Skeletal muscle tissue (tissue), 4 donors: ENCODE data around the gene PDGFRA. TPM values are rescaled to one million over a fixed set of nuclear protein-coding genes. Genes with fewer than 3 reads are reported as not detected.

ENCODE experiments used
- H3K27ac ChIP-seq: one replicate; pipeline ENCODE4 v1.7.0; 2013; ENCODE audit warnings: mild to moderate bottlenecking, low read depth, low read length, inconsistent platforms
- H3K27me3 ChIP-seq, 3 donors: one replicate each; pipeline ENCODE4 v1.7.0; 2013; ENCODE audit warnings: low read length in 3 of 3; ENCODE audit not compliant: control insufficient read depth in 3 of 3, insufficient read depth in 3 of 3
- H3K36me3 ChIP-seq, 3 donors: one replicate each; pipeline ENCODE4 v1.7.0; 2013; ENCODE audit warnings: low read length in 3 of 3; ENCODE audit not compliant: control insufficient read depth in 3 of 3, insufficient read depth in 3 of 3
- H3K4me1 ChIP-seq, 3 donors: one replicate each; pipeline ENCODE4 v1.7.0; 2013; ENCODE audit warnings: low read length in 3 of 3, mild to moderate bottlenecking in 3 of 3; ENCODE audit not compliant: control insufficient read depth in 3 of 3, insufficient read depth in 3 of 3
- H3K4me3 ChIP-seq, 3 donors: one replicate each; pipeline ENCODE4 v1.7.0; 2013; ENCODE audit warnings: low read length in 3 of 3
- H3K9ac ChIP-seq, 3 donors: one replicate each; pipeline ENCODE4 v1.7.0; 2013; ENCODE audit warnings: low read length in 3 of 3, mild to moderate bottlenecking in 3 of 3, moderate library complexity in 2 of 3, low read depth in 1 of 3
- H3K9me3 ChIP-seq, 3 donors: one replicate each; pipeline ENCODE4 v1.7.0; 2013; ENCODE audit warnings: low read length in 3 of 3; ENCODE audit not compliant: control insufficient read depth in 3 of 3
- total RNA-seq: library from RNA; depleted of rRNA; stranded (reverse); fragments of >200 nt; gene quantifications from one replicate; pipeline ENCODE4 v1.2.3, GENCODE V29; 2014
- donor health status: Osteomylitis.

Gene PDGFRA
- total RNA-seq, 1 donor from 2014 or later: 118 TPM

DNA sequence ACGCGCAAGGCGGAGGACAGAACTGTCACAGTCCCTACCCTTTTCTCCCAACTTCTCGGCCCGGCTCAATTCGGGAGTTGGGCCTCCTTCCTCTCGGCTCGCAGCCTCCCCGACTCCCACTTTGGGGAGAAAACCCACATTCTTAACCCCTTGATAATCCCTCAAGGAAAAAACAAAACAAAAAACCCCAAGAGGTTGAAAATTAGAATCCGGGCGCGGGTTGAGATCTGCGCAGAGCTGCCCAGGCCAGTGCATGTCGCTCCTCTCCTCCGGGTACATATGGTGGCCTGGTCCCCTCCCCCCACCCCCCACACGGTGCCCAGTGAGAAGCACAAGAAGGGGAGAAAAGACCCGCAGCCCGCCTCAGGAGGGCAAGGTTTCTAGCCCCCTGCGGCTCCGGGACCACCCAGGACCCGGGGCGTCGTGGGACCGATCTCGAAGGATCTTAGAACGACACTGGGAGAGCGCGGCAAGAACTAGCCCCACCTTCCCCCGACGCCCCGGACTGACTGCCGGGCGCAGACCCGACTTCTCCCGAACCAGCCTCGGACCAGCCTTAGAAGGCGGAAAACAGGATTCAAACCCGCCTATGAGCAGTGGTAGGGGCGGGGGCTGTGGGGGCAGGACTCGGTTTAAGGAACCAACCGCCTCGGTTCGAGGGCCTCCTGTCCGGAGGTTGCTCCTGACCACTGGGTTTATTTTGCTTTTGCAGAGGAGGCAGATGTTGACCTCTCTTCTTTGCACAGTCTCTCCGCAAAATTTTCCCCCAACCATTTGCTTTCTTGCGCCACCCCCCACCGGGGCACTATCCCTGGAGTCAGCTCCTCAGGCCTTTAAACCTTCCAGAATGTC is 2.5 kb upstream of the PDGFRA start:
- Histone ChIP-seq H3K9ac (peak overlapping the region in 1 of 3 donors; percentile 45), H3K27ac (peak overlapping the region; percentile 64), H3K27me3 (peaks cover 75 to 79% (median 76%) of the 10 kb centered on the region in 3 donors), H3K4me3 (peak overlapping the region; percentile 46 to 66 (median 65)), H3K4me1 (peaks cover 33 to 44% (median 33%) of the 10 kb centered on the region in 3 donors), H3K36me3 (no peaks in the 10 kb centered on the region), H3K9me3 (no peaks in the 10 kb centered on the region)

DNA sequence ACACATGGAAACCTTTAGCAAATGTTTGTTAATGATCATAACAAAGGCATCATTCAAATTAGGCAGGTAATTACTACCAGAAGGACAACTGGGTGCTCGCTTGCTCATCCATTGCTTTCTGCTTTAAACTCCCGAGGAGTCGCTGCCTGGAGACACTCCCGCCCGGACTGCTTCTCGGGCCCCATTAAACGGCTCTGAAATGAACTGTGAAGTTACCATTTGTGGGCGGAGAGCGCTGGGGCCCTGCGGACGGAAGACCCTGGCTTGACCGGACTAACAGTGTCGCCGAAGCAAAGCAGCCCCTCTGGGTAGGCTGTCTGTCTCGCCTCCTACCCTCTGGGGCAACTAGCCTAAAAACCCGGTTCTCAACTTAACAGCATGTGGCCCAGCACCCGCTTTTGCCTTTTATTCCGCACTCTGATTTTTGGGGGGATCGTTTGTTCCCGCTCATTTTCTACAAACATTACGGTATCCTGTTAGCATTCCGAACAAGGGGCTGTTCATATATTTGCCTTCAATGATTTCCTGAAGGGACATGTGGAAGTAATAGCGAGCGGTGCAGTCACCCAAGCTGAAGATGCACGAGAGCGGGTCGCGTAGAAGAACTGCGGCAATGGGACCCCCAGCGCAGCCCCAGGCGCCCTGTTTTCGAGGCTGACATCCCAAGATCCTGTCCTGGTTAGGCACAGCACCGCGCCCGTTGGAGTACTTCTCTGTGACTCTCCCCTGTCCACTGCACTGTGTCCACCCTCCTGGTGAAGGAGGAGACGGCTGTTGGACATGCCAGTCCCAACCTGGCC is 1.6 kb upstream of the PDGFRA start:
- H3K9ac ChIP-seq: peak overlapping the region in 1 of 3 donors; percentile 50
- H3K36me3 ChIP-seq: no peaks in the 10 kb centered on the region
- peaks cover 41 to 52% (median 41%) of the 10 kb centered on the region in 3 donors for H3K4me1 ChIP-seq
- H3K27me3 ChIP-seq: peaks cover 83 to 85% (median 84%) of the 10 kb centered on the region in 3 donors
- H3K9me3 ChIP-seq: no peaks in the 10 kb centered on the region
- H3K4me3 ChIP-seq: peak overlapping the region; percentile 65 to 66 (median 66)
- H3K27ac ChIP-seq: peak overlapping the region; percentile 57

DNA sequence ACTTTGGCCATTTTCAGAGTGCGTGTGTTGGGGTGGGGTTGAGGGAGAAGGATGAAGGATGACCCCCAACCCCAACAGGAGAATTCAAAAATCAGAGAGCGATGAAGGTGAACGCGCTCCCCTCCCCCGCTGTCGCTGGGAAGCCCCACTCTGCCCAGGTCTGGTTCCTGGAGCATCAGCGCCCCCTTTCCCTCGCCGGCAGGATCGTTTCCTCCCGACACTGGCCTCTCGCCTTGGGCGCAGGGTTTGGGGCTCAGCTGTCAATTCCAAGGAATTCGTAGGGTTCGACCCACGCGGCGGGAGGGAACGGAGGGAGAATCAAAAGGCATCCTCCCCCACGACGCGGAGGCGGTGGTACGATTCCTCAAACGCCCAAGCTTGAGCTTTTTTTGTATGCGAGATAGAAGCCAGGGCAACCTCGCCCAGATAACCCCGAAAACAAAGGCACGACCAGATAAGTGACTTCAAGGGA is 1.0 kb upstream of the PDGFRA start:
- Histone ChIP-seq H3K9ac (peak overlapping the region in 2 of 3 donors; percentile 50), H3K4me3 (peak overlapping the region; percentile 65 to 66 (median 66)), H3K27ac (peak overlapping the region; percentile 57), H3K9me3 (no peaks in the 10 kb centered on the region), H3K36me3 (no peaks in the 10 kb centered on the region), H3K27me3 (peaks cover 84 to 86% (median 85%) of the 10 kb centered on the region in 3 donors), H3K4me1 (peaks cover 43 to 53% (median 43%) of the 10 kb centered on the region in 3 donors)

DNA sequence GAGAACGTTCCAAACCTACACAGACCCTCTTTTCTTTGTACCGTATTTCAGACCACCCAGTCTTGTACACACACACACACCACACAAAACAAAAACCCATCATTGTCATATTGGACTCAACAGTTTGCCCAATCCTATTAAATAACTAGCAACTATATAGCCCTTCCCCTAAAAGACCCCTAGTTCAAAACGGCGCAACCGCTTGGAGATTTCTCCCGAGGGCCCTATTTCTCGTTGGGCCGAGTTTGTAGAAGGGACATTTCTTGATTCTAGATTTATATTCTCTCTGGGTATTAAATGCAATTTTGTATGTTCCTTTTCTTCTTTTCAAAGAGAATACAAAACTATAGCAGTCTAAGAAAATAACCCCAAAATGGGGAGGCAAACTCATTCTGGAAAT is 547 bp upstream of the PDGFRA start:
- Histone ChIP-seq H3K9ac (peak overlapping the region in 2 of 3 donors; percentile 50), H3K36me3 (no peaks in the 10 kb centered on the region), H3K27ac (peak overlapping the region; percentile 57), H3K9me3 (no peaks in the 10 kb centered on the region), H3K4me3 (peak overlapping the region; percentile 65 to 66 (median 66)), H3K27me3 (peaks cover 82 to 86% (median 85%) of the 10 kb centered on the region in 3 donors), H3K4me1 (peaks cover 44 to 55% (median 47%) of the 10 kb centered on the region in 3 donors)

DNA sequence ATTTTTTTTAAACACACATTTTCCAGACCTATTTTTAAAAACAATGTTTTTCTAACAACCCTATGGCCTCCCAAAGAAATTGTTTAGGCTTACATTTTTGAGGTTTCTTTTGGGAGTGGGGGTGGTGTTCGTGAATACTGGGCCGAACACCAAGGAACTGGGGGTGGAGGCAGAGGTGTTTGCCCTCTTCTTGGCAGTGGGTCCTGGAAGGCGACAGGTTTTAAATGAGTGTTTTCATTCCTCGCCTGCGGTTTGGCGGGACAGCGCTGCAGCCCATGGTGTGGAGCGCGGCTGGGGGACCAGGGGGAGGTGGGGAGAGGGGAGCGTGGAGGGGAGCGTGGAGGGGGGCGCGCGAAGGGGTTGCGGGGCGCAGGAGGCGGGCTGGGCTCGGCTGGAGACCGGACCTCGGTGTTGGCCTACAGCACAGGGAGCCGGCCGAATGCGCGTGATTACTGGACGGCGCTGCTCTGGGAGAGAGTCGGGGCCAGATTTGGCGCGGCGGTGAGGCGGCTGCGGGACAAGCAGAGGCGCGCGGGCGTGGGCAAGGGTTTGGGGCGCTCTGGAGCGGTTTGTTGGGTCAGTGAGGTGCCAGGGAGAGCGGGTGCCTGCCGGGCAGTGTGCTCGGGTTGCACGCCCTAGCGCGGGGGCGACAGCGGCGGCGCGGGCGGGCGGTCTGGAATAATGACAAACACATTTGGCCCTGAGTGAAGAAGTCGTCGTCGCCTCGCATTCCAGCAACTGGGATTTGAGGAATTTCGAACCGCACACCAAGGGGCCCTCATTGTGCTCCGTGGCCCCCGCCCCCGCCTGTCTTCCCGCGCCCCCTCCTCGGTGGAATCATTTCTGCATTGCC is 764 bp downstream of the PDGFRA start:
- Histone ChIP-seq H3K4me3 (peak overlapping the region; percentile 61 to 69 (median 63)), H3K36me3 (no peaks in the 10 kb centered on the region), H3K27ac (peak overlapping the region; percentile 58), H3K4me1 (peaks cover 44 to 65% (median 52%) of the 10 kb centered on the region in 3 donors), H3K9me3 (no peaks in the 10 kb centered on the region), H3K27me3 (peaks cover 75 to 76% (median 76%) of the 10 kb centered on the region in 3 donors), H3K9ac (peak overlapping the region; percentile 32 to 45 (median 43))

DNA sequence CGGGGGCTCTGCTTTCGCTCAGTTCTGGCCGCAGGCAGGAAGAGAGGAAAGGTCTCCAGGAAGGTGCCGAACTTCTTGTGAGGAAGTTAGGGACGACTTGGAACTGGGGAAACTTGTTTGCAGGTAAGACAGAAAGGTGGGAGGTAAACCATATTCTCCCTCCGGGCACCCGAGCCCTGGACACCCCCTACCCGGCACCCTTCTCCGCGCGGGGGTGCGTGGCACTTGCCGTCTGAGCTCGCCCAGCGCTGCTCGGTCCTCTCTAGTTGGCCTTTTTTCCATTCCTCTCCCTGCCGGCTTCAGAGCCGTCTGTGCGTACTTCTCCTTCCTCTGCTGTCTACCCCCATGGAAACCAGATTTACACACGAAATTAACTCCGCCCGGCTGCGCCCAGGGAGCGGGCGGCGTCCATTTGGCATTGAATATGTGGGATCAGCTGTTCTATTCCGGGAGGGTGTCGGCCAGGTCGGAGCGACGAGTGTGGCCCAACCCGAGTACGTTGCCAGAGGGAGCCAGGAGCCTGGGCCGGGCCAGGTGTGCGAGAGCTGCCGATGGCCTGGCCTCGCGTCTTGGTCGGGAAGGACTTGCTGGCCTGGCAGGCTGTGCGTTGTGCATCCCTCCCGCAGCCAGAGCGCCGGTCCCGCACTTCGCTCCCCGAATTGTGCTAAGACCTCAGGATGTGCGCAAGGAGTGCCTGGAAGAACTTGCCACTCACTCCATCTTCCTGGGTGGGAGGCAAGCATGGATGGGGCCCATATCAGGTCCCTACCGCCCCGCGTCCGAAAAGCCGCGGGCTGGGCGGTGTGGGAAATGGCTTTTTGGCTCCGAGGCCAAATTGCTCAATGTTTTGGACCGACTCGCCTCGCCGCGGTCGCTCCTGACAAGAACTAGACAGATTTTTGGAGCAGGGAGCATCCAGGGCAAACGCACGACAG is 1.7 kb downstream of the PDGFRA start:
- Histone ChIP-seq H3K9ac (peak overlapping the region; percentile 43 to 59 (median 45)), H3K9me3 (no peaks in the 10 kb centered on the region), H3K4me3 (peak overlapping the region; percentile 61 to 69 (median 63)), H3K4me1 (peaks cover 44 to 61% (median 52%) of the 10 kb centered on the region in 3 donors), H3K27ac (peak overlapping the region; percentile 58), H3K36me3 (no peaks in the 10 kb centered on the region), H3K27me3 (peaks cover 67% of the 10 kb centered on the region in 3 donors)

DNA sequence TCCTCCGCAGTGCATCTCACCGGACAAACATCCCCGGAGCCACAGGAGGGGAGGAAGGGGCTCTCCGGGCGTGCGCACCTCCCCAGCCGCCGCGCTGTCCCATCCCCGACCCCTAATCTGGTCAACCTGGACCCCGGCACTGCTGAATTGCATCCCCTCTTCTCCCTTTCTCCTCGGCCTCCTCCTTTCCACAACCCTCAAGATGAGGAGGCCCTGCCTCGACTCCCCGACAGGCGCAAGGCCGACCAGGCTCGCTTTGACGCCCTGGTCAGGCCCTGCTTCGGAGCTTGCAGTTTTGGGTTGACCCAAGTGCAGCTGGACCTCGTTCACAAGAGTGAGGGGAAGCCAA is 2.3 kb downstream of the PDGFRA start:
- peak overlapping the region in 2 of 3 donors; percentile 45 to 59 for H3K9ac ChIP-seq

DNA sequence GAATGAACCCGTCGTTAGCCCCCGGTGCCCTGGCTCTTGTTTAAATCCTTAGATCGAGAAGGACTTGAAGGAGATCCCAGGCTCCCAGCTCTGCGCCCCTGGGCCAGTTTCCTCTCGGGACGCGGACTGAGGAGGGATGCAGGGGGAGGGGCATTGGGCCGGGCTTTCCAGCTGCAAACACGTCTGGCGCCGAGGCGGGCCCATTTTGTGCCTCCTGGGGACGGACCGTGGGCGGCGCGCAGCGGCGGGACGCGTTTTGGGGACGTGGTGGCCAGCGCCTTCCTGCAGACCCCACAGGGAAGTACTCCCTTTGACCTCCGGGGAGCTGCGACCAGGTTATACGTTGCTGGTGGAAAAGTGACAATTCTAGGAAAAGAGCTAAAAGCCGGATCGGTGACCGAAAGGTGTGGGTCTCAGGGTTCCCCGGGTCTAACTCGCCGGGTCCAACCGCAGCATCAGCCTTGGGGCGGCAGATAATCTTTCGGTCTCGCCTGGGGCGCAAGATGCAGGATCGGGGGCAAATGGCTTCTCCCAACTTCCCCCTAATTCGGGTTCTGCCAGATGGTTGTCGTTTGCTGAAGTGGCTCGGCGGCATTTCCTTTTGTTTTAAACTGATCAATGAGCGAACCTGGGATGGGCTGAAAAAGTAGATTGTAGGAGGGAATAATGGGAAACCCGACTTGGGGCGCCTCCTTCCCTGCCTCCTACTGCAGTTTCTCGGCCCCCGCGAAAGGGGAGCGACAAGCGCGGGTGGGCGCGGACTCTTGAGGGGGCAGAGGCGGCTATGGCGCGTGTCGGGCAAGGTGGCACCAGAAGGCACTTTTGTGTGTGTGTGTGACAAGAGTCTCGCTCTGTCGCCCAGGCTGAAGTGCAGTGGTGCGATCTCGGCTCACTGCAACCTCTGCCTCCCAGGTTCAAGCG is 2.9 kb downstream of the PDGFRA start:
- Histone ChIP-seq H3K9me3 (no peaks in the 10 kb centered on the region), H3K27ac (peak overlapping the region; percentile 41), H3K4me3 (peak overlapping the region; percentile 61 to 69 (median 63)), H3K9ac (peak overlapping the region; percentile 45 to 63 (median 59)), H3K27me3 (peaks cover 54% of the 10 kb centered on the region in 3 donors), H3K36me3 (no peaks in the 10 kb centered on the region), H3K4me1 (peaks cover 35 to 50% (median 47%) of the 10 kb centered on the region in 3 donors)

More for the DNA sequence above, 2.3 kb downstream of the PDGFRA start:
- H3K4me3 ChIP-seq: peak overlapping the region; percentile 61 to 69 (median 63)
- no peaks in the 10 kb centered on the region for H3K36me3 ChIP-seq
- H3K27me3 ChIP-seq: peaks cover 60 to 61% (median 60%) of the 10 kb centered on the region in 3 donors
- H3K4me1 ChIP-seq: peaks cover 40 to 56% (median 52%) of the 10 kb centered on the region in 3 donors
- peak overlapping the region; percentile 41 for H3K27ac ChIP-seq
- H3K9me3 ChIP-seq: no peaks in the 10 kb centered on the region
